Memory B cell (primary cell): ENCODE results near the gene FAM228B.

Experiments
- ATAC-seq: fragments of 150-1000 bp; cut with Tn5 transposase; 2 replicates; pipeline ENCODE4 v1.10.0; 2021; ENCODE audit warnings: low read depth, mild to moderate bottlenecking, moderate library complexity
- DNase-seq, 2 donors: peaks; one replicate each; pipeline ENCODE4 v3.0.0; 2022; ENCODE audit warnings: low spot score in 2 of 2
- H3K27ac Mint-ChIP-seq: one replicate; pipeline ENCODE4 v1.8.0; 2022; ENCODE audit warnings: mild to moderate bottlenecking, moderate library complexity, mixed read lengths
- H3K27me3 Mint-ChIP-seq: one replicate; pipeline ENCODE4 v1.8.0; 2022; ENCODE audit warnings: mixed read lengths
- H3K36me3 Mint-ChIP-seq: one replicate; pipeline ENCODE4 v1.8.0; 2022; ENCODE audit warnings: mild to moderate bottlenecking, mixed read lengths
- H3K4me1 Mint-ChIP-seq: one replicate; pipeline ENCODE4 v1.8.0; 2022; ENCODE audit warnings: mixed read lengths
- H3K4me3 Mint-ChIP-seq: one replicate; pipeline ENCODE4 v1.8.0; 2022; ENCODE audit warnings: mild to moderate bottlenecking, moderate library complexity, mixed read lengths
- H3K9me3 Mint-ChIP-seq: one replicate; pipeline ENCODE4 v1.8.0; 2022; ENCODE audit warnings: mixed read lengths

Gene FAM228B

DNA sequence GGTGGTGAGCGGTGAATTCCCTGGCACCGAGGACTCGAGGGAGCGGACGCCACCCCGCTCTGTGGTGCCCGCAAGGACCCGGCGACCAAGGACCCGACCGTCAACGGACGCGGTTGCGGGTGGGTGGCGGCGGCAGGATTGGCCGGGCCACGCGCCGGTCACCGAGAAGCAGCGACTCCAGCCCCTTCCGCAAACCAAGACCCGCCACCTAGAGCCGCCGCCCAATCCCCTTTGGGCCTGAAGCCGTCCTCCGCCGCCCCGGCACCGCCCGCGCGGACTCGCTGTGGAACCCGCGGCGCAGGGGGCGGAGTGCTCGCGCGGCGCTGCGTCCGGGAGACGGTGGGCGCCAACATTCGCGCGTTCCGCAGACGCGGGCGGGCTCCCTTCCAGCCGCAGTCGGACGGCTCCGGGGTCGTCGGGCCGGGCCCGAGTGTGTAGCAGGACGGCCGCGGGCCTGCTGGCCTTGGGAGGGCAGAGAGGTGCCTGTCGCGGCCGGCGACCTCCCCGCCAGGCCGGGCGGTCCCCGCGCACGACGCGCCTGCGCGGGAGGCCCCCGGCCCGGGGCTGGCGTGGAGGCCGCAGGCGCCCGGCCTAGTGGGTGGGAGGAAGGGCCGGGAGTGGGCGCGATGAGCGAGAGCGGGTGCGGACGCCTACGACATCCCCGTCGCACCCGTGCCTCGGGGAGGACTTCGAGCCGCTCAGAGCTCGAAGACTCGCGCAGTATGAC is at the start of gene FAM228B, which contains the start of gene PFN4:
FAM228B (plus strand) TSS at position 275 of the 727 bp plus-strand sequence. CDS start 893 bp downstream, outside the sequence.
PFN4 (minus strand) TSS at position 140 of the 727 bp plus-strand sequence. CDS start 799 bp downstream, outside the sequence.
- Mint-ChIP-seq H3K27me3 (no peaks in the 10 kb centered on the region), H3K36me3 (no peaks in the 10 kb centered on the region), H3K9me3 (no peaks in the 10 kb centered on the region), H3K27ac (peak within 1 kb of the TSS; percentile 92), H3K4me3 (peak within 1 kb of the TSS; percentile 88), H3K4me1 (peaks cover 14% of the 10 kb centered on the region)
- ATAC-seq: peak; percentile 89
- DNase-seq: peak; percentile 65 to 73

GRCh38 chr2:24073816-24074215 is 49.5 kb upstream of the FAM228B start:
- DNase-seq: no peak
- peaks cover 5% of the 10 kb centered on the region for H3K36me3 Mint-ChIP-seq

DNA sequence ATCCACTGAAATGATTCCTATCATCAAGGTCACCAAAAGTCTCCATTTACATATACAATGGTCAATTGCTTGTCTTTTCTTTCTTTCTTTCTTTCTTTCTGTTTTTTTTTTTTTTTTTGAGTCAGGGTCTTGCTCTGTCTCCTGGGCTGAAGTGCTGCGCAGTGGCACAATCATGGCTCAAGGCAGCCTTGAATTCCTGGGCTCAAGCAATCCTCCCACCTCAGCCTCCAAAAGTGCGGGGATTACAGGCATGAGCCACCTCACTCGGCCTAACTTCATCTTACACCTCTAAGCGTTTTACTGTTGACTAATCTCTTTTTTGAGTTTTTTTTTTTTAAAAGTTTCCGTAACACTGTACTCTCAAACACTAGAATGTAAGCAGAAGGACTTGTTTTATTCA is 48.0 kb upstream of the FAM228B start:
- Mint-ChIP-seq H3K27ac (peak overlapping the region; percentile 99), H3K9me3 (no peaks in the 10 kb centered on the region), H3K4me3 (peak overlapping the region; percentile 99), H3K4me1 (peaks cover 18% of the 10 kb centered on the region), H3K36me3 (peaks cover 3% of the 10 kb centered on the region), H3K27me3 (no peaks in the 10 kb centered on the region)
- no peak for ATAC-seq
- DNase-seq: no peak

More at GRCh38 chr2:24073816-24074215, 49.5 kb upstream of the FAM228B start:
- no peak overlapping the region for H3K4me3 Mint-ChIP-seq
- no peak for ATAC-seq
- H3K4me1 Mint-ChIP-seq: peaks cover 18% of the 10 kb centered on the region
- no peak overlapping the region for H3K27ac Mint-ChIP-seq
- H3K9me3 Mint-ChIP-seq: no peaks in the 10 kb centered on the region
- H3K27me3 Mint-ChIP-seq: no peaks in the 10 kb centered on the region

GRCh38 chr2:24075915-24076848 is 47.1 kb upstream of the FAM228B start, which contains the start of gene SF3B6:
TSS of gene SF3B6 (minus strand) at chr2:24076326. CDS start at chr2:24076229, 97 bp downstream.
- no peaks in the 10 kb centered on the region for H3K27me3 Mint-ChIP-seq
- peak; percentile 97 to 100 for DNase-seq
- H3K4me1 Mint-ChIP-seq: peaks cover 18% of the 10 kb centered on the region
- peak within 1 kb of the TSS; percentile 99 for H3K27ac Mint-ChIP-seq
- peak within 1 kb of the TSS; percentile 99 for H3K4me3 Mint-ChIP-seq
- peaks cover 3% of the 10 kb centered on the region for H3K36me3 Mint-ChIP-seq
- H3K9me3 Mint-ChIP-seq: no peaks in the 10 kb centered on the region
- ATAC-seq: peak; percentile 79

DNA sequence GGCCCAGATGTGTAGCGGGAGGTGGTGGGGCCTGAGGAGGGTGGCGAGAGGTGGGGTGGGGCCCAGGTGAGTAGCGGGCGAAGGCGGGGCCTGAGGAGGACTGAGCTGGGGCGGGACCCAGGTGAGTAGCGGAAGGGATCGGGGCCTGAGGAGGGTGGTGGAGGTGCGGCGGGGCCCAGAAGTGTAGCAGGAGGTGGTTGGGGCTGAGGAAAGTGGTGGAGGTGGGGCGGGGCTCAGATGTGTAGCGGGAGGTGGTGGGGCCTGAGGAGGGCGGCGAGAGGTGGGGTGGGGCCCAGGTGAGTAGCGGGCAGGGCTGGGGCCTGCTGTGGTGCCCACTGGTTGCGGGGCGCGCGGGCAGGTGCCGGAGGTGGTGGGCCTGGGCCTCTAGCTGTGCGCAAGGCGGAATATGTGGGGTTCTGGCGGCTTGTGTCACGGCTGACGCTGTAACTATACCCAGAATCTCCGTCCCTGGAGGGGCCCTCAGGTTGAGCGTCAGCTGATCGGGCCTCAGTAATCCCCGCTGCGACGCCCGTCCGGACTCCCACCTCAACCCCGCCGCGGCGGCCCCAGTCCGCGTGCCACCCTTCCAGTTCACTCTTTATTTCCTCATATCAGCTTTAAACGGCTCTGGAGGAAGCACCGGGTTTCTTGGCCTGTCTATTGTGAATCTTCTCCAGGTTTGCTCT is 46.3 kb upstream of the FAM228B start:
- H3K4me1 Mint-ChIP-seq: peaks cover 18% of the 10 kb centered on the region
- no peaks in the 10 kb centered on the region for H3K9me3 Mint-ChIP-seq
- H3K27ac Mint-ChIP-seq: peak overlapping the region; percentile 99
- H3K36me3 Mint-ChIP-seq: peaks cover 2% of the 10 kb centered on the region
- H3K27me3 Mint-ChIP-seq: no peaks in the 10 kb centered on the region
- peak; percentile 25 for ATAC-seq
- H3K4me3 Mint-ChIP-seq: peak overlapping the region; percentile 99
- DNase-seq: no peak

GRCh38 chr2:24077535-24077877 is 45.8 kb upstream of the FAM228B start:
- H3K4me3 Mint-ChIP-seq: peak overlapping the region; percentile 99
- H3K27me3 Mint-ChIP-seq: no peaks in the 10 kb centered on the region
- DNase-seq (no peak), ATAC-seq (no peak)
- peak overlapping the region; percentile 99 for H3K27ac Mint-ChIP-seq
- H3K36me3 Mint-ChIP-seq: peaks cover 5% of the 10 kb centered on the region
- peaks cover 21% of the 10 kb centered on the region for H3K4me1 Mint-ChIP-seq
- H3K9me3 Mint-ChIP-seq: no peaks in the 10 kb centered on the region

DNA sequence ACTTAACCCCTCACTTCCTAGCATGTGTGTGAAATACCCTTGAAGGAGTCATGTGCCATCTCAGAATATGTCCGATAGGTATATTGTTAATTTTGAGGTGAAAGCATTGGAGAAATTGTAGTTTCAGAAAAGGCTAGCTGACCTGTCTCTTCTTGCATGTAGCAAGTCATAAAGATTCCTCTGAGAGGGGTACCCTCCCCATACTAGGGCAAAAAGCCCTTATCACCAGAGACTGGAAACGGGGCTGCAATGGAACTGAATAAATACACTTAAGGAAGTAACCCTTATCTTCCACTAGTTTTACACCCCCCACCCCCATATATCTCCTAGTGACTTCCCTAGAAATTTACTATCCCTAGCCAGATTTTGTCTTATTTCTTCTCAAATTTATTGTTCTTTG is 45.4 kb upstream of the FAM228B start:
- H3K4me1 Mint-ChIP-seq: peaks cover 21% of the 10 kb centered on the region
- peak overlapping the region; percentile 99 for H3K27ac Mint-ChIP-seq
- H3K27me3 Mint-ChIP-seq: no peaks in the 10 kb centered on the region
- DNase-seq (no peak), ATAC-seq (no peak)
- no peaks in the 10 kb centered on the region for H3K9me3 Mint-ChIP-seq
- H3K4me3 Mint-ChIP-seq: peak overlapping the region; percentile 99
- peaks cover 5% of the 10 kb centered on the region for H3K36me3 Mint-ChIP-seq

DNA sequence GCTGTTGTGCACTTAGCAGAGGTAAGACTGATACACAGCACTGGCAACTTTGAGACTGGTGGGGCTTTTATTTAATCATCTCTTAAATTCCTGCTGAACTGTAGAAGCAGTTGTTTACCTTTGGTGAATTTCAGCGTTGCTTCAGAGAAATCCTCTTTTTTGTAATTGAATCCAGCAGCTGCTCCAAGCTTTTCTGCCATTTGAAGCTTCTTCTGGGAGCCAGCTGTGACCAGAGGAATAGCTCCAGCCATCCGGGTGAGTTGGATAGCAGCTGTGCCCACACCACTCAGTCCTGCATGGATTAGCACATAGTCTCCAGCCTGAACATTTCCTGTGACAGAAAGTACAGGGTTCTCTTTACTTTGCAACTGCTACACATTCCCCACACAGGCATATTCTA is 42.6 kb upstream of the FAM228B start:
- Mint-ChIP-seq H3K4me1 (peaks cover 19% of the 10 kb centered on the region), H3K9me3 (no peaks in the 10 kb centered on the region), H3K4me3 (no peak overlapping the region), H3K27me3 (no peaks in the 10 kb centered on the region), H3K27ac (no peak overlapping the region), H3K36me3 (peaks cover 3% of the 10 kb centered on the region)
- DNase-seq: no peak
- ATAC-seq: no peak

DNA sequence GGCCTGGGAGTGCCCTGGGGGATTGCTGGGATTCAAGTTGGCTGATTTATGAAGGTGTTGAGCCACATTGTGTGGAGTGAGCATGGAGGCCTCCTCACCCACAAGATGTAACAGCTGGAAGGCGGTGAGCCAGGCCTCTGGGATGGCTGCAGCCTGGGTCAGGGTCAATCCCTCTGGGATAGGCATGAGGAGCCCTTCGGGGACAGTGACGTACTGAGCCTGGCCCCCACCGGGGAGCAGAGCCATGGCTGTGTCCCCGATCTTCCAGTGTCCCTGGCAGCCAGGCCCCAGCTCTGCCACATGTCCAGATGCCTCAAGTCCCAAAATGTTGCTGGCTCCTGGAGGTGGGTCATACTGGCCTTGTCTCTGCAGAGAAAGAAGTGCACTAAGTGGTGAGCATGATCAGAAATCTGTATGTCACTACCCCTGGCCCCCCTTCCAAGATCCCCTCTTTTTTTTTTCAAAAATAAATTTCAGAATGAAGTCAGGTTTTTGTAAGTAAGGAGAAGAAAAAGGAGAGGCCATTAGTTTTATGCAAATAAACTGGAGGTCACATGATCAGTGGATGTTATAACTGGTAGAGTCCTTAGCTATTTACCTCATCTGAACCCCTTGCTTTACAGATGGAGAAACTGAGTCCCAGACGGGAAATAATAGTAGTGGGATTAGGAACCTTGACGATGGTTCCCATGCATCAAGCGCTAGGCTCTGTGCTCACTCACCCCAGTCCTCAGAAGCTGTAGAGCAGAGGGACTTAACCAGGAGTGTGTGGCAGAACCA is 40.3 kb upstream of the FAM228B start:
- no peak for DNase-seq
- no peak for ATAC-seq
- no peaks in the 10 kb centered on the region for H3K9me3 Mint-ChIP-seq
- peaks cover 5% of the 10 kb centered on the region for H3K36me3 Mint-ChIP-seq
- H3K4me3 Mint-ChIP-seq: peak overlapping the region; percentile 96
- peaks cover 12% of the 10 kb centered on the region for H3K4me1 Mint-ChIP-seq
- H3K27ac Mint-ChIP-seq: peak overlapping the region; percentile 91
- no peaks in the 10 kb centered on the region for H3K27me3 Mint-ChIP-seq

GRCh38 chr2:24083567-24084385 is 39.5 kb upstream of the FAM228B start:
- peaks cover 12% of the 10 kb centered on the region for H3K4me1 Mint-ChIP-seq
- peak overlapping the region; percentile 91 for H3K27ac Mint-ChIP-seq
- H3K9me3 Mint-ChIP-seq: no peaks in the 10 kb centered on the region
- DNase-seq: peak in 1 of 2 donors; percentile 77
- H3K4me3 Mint-ChIP-seq: peak overlapping the region; percentile 96
- ATAC-seq: peak; percentile 88
- no peaks in the 10 kb centered on the region for H3K27me3 Mint-ChIP-seq
- H3K36me3 Mint-ChIP-seq: peaks cover 5% of the 10 kb centered on the region

DNA sequence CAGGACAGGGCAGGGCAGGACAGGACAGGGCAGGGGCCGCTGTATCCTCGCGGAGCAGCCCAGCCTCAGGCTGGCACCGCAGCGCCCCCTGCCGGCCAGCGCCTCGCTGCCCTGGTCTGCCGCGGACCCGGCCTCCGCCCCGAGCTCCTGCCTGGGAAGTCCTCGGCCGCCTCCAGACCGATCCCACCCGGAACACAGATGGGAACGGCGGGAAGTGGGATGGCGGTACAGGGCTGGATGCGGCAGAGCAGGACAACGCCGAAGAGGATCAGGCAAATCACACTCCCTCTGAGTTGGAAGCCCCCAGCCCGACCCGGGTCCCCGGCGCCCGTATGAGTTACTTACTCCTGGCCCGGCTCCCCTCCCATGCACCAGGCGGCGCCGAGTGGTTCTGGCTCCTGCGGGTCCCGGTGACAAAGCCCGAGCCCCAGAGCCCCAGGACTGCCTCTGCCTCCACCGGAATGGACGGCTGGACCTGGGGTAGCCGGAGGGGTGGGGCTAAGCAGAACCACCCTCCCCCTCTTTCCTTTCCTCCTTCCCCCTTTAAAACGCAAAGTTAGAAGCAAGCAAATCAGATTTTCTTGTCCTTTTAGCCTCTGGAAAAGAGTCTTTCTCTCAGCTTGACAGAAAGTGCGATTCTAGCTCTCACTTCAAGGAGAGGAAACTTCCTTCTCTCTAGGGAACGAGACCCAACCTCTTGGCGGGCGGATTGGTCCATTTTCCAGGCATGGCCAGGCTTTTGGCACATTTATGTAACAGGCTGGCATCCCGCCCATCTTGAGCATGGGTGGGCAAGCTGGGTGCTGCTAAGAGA is 38.7 kb upstream of the FAM228B start, which contains the start of gene TP53I3:
TP53I3 (minus strand) TSS at position 449 of the 814 bp plus-strand sequence. CDS start 508 bp downstream, outside the sequence.
- H3K36me3 Mint-ChIP-seq: peaks cover 5% of the 10 kb centered on the region
- H3K9me3 Mint-ChIP-seq: no peaks in the 10 kb centered on the region
- DNase-seq (peak; percentile 88 to 96), ATAC-seq (peak; percentile 77)
- peak within 1 kb of the TSS; percentile 91 for H3K27ac Mint-ChIP-seq
- peak within 1 kb of the TSS; percentile 96 for H3K4me3 Mint-ChIP-seq
- no peaks in the 10 kb centered on the region for H3K27me3 Mint-ChIP-seq
- H3K4me1 Mint-ChIP-seq: peaks cover 12% of the 10 kb centered on the region

- no peaks in the 10 kb centered on the region for H3K9me3 Mint-ChIP-seq
- H3K4me3 Mint-ChIP-seq: peak overlapping the region; percentile 96
- H3K27me3 Mint-ChIP-seq: no peaks in the 10 kb centered on the region
- DNase-seq (no peak), ATAC-seq (no peak)
- H3K4me1 Mint-ChIP-seq: peaks cover 12% of the 10 kb centered on the region
- peaks cover 5% of the 10 kb centered on the region for H3K36me3 Mint-ChIP-seq
- H3K27ac Mint-ChIP-seq: no peak overlapping the region
These were observed 38.1 kb upstream of the FAM228B start for GRCh38 chr2:24085200-24085489.
